ENCODE measurements around the gene SALL4.
"Not testable (repeated sequence)": the region's sequence is repeated elsewhere in the genome, so short reads cannot be mapped to it uniquely, and the experiment has no call there.

The SALL4 gene

GRCh38 chr20:51738261-51738660, 64.1 kb downstream of the SALL4 start:
- not testable (repeated sequence) for DNase-seq (ENCODE audit: low spot score)

GRCh38 chr20:51736947-51737346, 65.4 kb downstream of the SALL4 start:
- DNase-seq (ENCODE audit: low spot score), result no peak

- DNase-seq (ENCODE audit: low spot score), result no peak
Measured at GRCh38 chr20:51735728-51736600, 66.4 kb downstream of the SALL4 start.

- no peak for DNase-seq (ENCODE audit: low spot score)
Measured at GRCh38 chr20:51734876-51735720, 67.2 kb downstream of the SALL4 start.

GRCh38 chr20:51733070-51733469, 69.3 kb downstream of the SALL4 start:
- DNase-seq (ENCODE audit: low spot score), result no peak

All from SK-N-DZ (cell line).